ENCODE measurements around the gene ADM.

Gene ADM

DNA sequence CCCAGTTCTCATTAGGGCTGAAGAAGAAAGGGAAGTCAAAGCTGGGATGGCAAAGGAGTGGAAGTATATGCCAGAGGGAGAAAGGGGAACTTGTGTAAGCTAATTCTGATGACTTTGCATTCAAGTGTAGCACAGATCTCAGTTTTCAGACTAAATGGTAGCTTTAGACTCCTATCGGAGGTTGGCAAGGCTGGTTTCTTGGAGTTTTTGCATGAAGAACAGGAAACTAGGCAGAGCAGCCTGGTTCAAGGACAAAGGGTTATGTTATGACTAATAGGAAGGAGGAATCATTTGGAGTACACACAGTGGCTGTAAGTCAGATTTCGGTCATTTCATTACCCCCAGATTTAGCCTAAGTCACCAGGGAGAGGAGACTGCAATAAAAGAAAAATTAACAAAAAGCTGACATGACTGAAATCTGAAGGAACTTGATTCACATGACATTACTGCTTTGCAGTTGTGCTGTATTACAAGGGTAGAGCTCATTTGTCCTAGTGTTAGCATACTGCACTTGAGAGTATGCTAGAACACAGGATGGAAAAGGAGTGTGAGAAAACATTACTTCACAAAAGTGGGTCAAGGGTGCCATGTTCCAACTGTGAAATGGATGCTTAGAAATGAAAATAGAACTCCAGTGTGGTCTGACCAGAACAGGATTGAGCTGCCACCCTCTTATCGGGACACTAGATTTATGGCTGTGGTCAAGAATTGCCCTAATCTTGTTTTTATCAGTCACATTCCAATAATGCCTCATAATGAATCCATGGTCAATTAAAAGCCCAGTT is 23.6 kb downstream of the ADM start:
- DNase-seq (ENCODE audit: low read depth in 2 of 2): no peak

DNA sequence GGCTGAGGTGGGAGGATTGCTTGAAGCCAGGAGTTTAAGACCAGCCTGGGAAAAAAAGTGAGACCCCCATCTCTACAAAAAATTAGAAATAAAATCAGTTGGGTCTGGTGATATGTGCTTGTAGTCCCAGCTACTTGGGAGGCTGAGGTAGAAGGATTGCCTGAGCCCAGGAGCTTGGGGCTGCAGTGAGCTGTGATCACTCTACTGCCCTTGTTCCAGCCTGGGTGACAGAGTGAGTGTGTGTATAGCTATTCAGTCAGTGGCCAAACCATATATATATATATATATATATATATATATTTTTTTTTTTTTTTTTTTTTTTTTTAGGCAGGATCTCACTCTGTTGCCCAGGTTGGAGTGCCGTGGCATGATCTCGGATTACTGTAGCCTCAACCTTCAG is 24.5 kb downstream of the ADM start:
- no peak for DNase-seq (ENCODE audit: low read depth in 2 of 2)

DNA sequence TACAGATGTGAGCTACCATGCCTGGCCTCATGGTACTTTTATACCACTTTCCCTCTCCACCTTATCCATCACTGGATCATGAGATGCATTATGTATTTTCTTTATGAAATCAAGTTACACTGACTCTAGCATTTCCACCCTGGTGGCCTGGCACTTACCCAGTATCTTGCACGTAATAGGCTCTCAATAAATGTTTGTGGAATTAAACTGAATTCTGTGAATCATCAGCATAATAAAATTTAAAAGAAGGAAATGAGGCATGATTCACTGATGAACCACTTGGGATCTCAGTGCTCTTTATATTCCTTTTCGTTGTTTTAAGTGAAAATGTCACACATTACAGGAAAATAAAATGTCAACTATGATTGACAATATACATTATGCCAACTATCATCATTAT is 25.1 kb downstream of the ADM start:
- DNase-seq (ENCODE audit: low read depth in 2 of 2): no peak

DNA sequence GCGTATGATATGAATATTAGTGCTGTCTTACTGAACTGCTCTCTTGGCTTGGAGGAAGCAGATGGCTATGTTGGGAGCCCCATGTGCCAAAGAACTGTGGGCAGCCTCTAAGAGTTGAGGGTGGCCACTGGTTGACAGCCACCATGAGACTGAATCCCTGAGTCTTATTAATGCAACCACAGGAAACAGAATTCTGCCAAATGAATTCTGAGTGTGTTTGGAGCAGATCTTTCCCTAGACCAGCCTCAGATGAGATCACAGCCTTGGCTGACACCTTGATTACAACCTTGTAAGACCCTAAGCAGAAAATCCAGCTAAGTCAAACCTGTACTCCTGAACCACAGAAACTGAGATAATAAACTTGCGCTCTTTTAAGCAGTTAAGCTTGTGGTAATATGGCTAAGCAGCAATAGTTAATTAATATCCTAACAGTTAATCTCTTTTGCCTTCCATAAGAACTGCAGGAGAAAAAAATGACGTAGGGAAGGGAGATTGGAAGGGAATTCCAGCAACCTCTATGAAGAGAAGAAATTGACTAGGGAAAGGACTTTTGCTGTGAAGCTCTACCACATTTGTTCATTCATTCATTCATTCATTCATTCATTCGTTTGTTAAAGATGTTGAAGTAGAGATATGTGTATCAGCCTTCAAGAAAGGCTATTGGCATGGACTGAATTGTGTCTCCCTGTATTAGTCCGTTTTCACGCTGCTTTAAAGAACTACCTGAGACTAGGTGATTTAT is 26.8 kb downstream of the ADM start:
- no peak for DNase-seq (ENCODE audit: low read depth in 2 of 2)

DNA sequence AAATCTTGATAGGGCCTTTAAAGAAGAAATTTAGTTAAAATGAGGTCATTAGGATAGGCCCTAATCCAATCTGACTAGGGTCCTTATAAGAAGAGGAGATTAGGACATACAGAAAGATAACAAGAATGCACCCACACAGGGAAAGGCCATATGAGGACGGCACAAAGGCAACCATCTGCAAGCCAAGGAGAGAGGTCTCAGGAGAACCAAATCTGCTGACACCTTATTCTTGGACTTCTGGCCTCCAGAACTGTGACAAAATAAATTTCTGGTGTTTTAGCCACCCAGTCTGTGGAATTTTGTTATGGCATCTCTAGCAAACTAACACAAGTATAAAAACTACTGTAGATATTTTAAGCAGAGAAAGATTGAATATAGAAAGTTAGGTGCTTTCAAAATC is 28.6 kb downstream of the ADM start:
- no peak for DNase-seq (ENCODE audit: low read depth in 2 of 2)

DNA sequence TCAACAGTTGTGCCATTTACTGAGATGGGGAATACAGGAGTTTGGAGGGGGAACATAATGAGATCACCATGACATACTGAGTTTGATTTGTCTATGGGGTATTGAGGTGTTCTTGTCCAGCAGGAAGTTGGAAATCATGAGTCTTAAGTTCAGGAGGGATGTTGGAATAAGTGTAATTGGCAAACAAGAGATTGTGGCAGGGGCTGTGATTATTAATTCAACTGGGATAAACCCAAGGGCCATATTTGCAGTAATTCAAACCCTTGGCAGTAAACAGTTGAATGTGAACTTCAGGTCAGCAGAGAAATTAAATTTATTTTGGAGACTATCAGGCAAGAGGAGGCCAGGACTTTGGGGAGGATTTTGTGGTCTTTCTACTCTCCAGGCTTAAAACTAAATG is 33.4 kb downstream of the ADM start:
- no peak for DNase-seq (ENCODE audit: low read depth in 2 of 2)

DNA sequence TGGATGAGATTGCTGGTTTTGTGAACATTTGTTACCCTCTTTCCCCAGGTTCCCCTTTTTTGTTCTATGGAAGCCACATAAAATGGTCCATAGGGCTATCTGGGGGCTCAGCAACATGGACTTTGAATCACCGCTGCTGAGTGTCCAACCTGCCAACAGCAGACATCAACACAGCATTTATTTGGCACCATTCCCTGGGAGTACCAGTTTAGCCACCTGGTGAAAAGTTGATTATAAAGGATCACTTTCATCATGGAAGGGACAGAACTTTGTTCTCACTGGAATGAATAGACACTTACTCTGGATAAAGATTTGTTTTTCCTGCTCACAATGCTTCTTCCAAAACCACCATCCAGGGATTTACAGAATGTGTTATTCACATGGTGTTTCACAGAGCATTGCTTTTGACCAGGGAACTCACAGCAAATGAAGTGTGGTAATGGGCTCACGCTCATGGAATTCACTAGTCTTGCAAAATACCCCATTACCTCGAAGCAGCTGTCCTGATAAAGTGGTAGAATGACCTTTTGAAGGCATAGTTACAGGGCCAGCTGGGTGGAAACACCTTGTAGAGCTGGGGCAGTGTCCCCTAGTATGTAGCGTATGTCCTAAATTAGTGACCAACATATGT is 43.9 kb downstream of the ADM start:
- DNase-seq (ENCODE audit: low read depth in 2 of 2): no peak

DNA sequence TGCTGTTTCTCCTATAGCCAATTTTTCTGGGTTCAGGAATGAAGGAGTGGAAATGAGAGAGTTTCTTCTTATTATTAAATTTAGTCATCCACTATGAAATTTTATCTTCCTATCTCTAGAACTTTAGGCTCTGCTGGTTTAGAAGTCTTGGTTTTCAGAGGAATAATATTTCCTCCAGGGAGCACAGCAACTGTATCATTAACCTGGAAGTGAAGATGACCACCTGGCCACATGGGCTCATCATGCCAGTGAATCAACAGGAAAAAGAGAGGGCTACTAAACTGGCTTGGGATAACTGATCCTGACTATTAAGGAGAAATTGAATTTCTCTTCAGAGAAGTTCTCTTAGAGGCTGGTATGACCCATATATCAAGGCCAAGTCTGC is 44.4 kb downstream of the ADM start:
- no peak for DNase-seq (ENCODE audit: low read depth in 2 of 2)

DNA sequence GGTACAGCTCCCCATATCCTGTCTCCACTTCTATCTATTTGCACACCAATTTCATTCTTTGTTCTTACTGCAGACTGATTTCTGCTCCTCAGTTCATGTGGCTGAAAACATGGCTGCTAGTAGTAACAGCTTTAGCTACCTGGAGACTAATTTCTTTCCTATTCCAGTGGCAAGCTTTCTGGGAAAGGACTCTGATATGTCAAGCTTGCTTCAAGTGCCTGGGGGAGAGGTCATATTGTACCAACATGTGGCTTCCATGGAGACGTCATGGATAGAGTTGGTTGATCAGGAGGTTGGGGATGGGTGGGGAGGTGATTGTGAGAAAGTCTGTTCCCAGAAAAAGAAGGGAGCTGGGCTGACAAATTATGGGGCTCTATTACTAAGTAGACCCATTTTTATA is 44.9 kb downstream of the ADM start:
- no peak for DNase-seq (ENCODE audit: low read depth in 2 of 2)

DNA sequence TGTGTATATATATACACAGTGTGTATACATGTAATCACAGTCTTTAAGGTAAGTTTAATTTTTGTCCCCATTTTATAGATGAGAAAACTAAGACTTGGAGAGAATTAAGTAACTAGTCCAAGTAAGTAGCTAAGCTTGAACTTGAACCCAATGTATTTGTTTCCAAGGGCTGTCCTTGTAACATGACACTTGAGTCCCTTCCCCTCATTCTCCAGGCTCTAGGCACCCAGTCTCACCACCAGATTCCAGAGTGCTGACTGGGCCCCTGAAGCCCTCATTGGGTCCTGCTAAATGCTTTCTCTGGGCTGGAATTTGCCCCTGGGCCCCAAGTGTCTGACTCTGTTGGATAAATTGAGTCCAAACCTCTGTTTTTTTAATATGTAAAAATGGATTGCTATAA is 45.5 kb downstream of the ADM start:
- no peak for DNase-seq (ENCODE audit: low read depth in 2 of 2)

DNA sequence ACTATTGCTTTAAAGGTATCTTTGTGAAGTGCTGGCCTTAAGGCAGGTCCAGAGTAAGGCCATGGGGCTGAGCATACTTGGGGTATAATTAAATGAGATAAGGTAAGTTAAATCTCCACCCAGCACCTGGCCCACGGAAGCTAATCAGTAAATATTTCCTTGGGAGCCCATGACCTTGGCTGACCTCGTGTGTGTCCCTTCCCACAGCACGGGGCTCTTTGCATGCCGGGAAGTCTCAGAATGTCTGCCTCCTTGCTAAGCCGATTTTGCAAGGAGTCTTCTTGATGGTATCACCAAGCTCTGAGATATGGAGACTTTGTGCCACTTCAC is 46.5 kb downstream of the ADM start:
- no peak for DNase-seq (ENCODE audit: low read depth in 2 of 2)

DNA sequence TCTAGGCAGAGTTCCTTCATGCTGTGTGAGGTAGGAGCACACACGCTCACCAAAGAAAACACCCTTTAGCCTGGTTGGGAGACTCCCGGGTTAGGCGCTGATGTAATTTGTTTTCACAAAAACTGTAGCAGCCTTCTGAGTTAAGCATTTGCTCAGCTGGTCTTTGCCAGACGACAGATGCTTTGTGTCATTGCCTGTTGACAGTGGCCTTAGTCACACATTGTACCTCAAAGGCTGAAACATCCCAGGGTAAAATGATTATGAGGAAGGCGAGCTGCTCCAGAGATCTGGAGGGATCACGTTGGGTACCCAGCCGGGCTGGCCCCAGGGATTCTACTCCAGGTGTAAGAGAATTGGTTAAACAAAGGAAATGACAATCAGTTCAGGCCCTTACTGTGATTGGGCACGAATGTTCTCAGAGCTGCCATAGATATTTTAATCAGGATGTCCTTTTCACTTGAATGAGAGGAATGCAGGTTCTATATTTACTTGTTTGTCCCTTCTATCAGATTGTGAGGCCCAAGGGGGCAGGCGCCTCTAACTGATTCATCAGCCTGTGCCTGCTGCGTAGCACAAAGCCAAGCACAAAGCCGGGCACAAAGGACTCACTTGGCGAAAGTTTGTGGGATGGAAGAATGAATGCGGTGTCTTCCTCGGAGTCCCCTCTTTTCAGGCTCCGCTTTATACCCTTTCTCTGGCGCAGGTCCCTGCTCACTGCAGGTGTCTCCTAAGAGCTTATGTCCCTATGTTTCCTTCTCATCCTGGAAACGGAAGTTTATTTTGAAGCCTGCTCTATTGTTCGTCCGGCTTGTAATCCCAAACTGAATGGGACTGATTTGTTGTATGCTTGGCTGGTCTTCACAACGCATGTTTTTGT is 47.1 kb downstream of the ADM start:
- no peak for DNase-seq (ENCODE audit: low read depth in 2 of 2)

DNA sequence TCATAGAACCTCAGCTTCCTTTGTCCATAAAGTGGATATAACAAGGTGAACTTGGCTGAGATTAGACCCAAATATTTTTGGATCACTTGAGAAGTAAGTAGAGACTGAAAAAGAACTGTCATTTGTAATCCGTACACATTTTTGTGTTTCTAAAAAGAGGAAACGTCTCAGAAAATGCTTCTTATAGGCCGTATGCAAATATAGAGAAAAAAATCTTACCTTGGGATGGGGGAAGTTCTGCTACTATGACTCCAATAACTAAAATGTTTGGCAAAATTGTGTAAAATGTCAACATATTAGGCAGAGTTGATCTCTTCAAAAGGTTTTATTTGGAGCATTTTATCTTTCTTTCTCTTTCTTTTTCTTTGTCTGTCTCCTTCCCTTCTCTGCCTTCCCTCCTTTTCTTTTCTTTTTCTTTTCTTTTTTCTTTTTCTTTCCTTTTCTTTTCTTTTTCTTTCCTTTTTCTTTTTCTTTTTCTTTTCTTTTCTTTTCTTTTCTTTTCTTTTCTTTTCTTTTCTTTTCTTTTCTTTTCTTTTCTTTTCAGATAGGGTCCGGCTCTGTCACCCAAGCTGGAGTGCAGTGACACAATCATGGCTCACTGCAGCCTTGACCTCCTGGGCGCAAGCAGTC is 48.2 kb downstream of the ADM start:
- no peak for DNase-seq (ENCODE audit: low read depth in 2 of 2)

DNA sequence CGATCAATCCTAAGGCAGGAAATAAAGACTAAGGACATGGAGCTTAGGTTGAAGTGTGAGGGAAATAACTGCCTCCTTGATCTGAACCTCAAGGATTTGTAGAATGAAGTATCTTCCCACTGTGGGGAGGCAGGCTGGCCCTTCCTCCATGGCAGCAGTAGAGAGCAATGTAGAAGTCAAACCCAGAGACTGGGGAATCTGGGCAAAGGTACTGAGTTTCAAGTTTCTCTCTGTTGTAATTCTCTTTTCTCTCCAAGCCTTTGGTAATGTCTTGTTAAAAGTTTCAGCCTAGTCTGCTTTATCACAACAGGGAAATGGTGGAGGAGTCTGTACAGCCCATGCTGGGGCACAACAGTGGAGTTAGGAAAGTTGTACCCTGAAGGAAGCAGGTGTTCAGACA is 49.5 kb downstream of the ADM start:
- no peak for DNase-seq (ENCODE audit: low read depth in 2 of 2)

DNA sequence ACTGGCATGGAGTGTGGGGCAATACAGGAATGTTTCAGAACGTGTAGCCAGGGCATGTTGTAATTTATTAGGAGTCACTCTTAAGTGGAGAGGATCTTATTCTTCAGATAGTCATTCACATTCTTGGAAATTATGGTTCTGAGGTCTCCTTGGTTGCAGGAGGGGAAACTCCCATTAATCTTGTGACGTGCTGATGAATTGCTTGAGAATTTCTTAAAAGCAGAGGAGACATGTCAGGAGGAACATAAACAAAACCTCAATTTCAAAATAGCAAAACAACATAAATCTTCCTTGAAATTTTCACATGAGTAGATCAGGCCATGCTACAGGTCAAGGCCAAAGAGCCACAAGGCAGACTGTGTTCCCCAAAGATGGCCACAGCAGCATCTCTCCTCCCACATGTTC is 50.4 kb downstream of the ADM start:
- DNase-seq (ENCODE audit: low read depth in 2 of 2): no peak

DNA sequence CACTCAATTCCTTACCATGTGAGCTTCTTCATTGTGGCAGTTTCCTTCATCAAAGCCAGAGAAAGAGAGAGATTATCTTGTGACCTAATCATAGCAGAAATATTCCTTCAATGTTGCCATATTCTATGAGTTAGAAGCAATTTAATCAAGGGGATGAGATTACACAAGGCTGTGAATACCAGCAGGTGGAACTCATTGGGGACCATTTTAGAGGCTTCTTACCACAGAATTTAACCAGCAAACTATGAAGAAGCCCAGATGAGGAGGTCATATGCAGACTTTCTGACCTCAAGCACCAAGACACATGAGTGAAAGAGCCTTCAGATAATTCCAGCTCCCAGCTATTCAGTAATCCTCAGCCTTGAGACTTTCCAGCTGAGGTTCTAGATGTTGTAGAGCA is 51.3 kb downstream of the ADM start:
- DNase-seq (ENCODE audit: low read depth in 2 of 2): no peak
